Endothelial cell of umbilical vein (primary cell): ENCODE data around the gene PGRMC2. TPM values are rescaled to one million over a fixed set of nuclear protein-coding genes. Genes with fewer than 3 reads are reported as not detected.

Experiments used
- BruUV-seq: library from RNA; stranded (reverse); fragments of 400-500 nt; replicated peaks from 2 replicates; lab custom pipeline; 2021; lab: Mats Ljungman, UMichigan
- CTCF ChIA-PET: fragments of 300-600, 350-600 bp; sonication (Branson Sonifier 250); formaldehyde crosslinking; loops from one replicate; lab custom pipeline; 2021; ENCODE audit warnings: antibody characterized with exemption, inconsistent platforms; lab: Charles Lee
- POLR2A ChIA-PET: fragments of 300-600, 350-600 bp; sonication (Branson Sonifier 250); formaldehyde crosslinking; loops from one replicate; lab custom pipeline; 2021; ENCODE audit warnings: antibody characterized with exemption, inconsistent platforms; lab: Charles Lee
- DNase-seq: peaks from one replicate; pipeline ENCODE4 v3.0.0-alpha.2; 2011; ENCODE audit warnings: low read depth, low spot score
- FAIRE-seq: peaks from 2 replicates; lab custom pipeline; 2011; peaks lifted over from hg19 to GRCh38; lab: Jason Lieb, UNC
- H2AFZ ChIP-seq: 2 replicates; pipeline ENCODE4 v1.6.0; 2012; ENCODE audit warnings: low read depth, low read length, control low read depth, inconsistent platforms
- H3K27ac ChIP-seq: 2 replicates; pipeline ENCODE4 v1.5.1; 2011; ENCODE audit warnings: low read depth, mild to moderate bottlenecking, control low read depth, low read length, moderate library complexity; ENCODE audit not compliant: insufficient read depth
- H3K27me3 ChIP-seq, 2 experiments: 2 replicates each; pipeline versions ENCODE4 v1.6.0 to v1.6.1; 2011; ENCODE audit warnings: low read length in 2 of 2, mixed read lengths in 1 of 2; ENCODE audit not compliant: control insufficient read depth in 2 of 2, insufficient read depth in 2 of 2
- H3K36me3 ChIP-seq, 2 experiments: 2 replicates in 1 of 2; 3 replicates in 1 of 2; pipeline ENCODE4 v1.5.1; 2011; ENCODE audit warnings: low read length in 2 of 2, mild to moderate bottlenecking in 1 of 2, moderate library complexity in 1 of 2; ENCODE audit not compliant: control insufficient read depth in 2 of 2, insufficient read depth in 2 of 2; ENCODE audit errors: extremely low read depth in 1 of 2
- H3K4me1 ChIP-seq: 3 replicates; pipeline ENCODE4 v1.5.1; 2011; ENCODE audit warnings: mild to moderate bottlenecking, low read length; ENCODE audit not compliant: control insufficient read depth, insufficient read depth; ENCODE audit errors: extremely low read depth
- H3K4me2 ChIP-seq: 2 replicates; pipeline ENCODE4 v1.6.1; 2011; ENCODE audit warnings: low read length, control low read depth, mixed read lengths; ENCODE audit not compliant: insufficient read depth
- H3K4me3 ChIP-seq, 3 experiments: fragments of 200-600 bp in 1 of 3; sonication (generic), shearing (Covaris generic) in 1 of 3; replicated peaks in 1 of 3; 2 replicates each; pipeline ENCODE4 v1.5.1; 2011 to 2016; ENCODE audit warnings: control low read depth in 3 of 3, low read length in 3 of 3, mild to moderate bottlenecking in 2 of 3, inconsistent platforms in 1 of 3, low read depth in 1 of 3, moderate library complexity in 1 of 3; ENCODE audit not compliant: insufficient read depth in 1 of 3
- H3K79me2 ChIP-seq: 2 replicates; pipeline ENCODE4 v1.6.0; 2012; ENCODE audit warnings: low read length, inconsistent platforms; ENCODE audit not compliant: control insufficient read depth, insufficient read depth
- H3K9ac ChIP-seq: replicated peaks from 2 replicates; pipeline ENCODE3; 2011; ENCODE audit warnings: low read length, control low read depth; ENCODE audit not compliant: insufficient read depth; ENCODE audit errors: extremely low read depth
- H3K9me1 ChIP-seq: replicated peaks from 3 replicates; pipeline ENCODE4 v1.6.0; 2011; ENCODE audit warnings: mild to moderate bottlenecking, low read length; ENCODE audit not compliant: control insufficient read depth, insufficient read depth; ENCODE audit errors: extremely low read depth
- H3K9me3 ChIP-seq: replicated peaks from 2 replicates; pipeline ENCODE4 v1.5.1; 2012; ENCODE audit warnings: low read length, inconsistent platforms; ENCODE audit not compliant: control insufficient read depth, insufficient read depth
- H4K20me1 ChIP-seq: replicated peaks from 2 replicates; pipeline ENCODE3; 2011; ENCODE audit warnings: mild to moderate bottlenecking, low read length; ENCODE audit not compliant: control insufficient read depth, insufficient read depth; ENCODE audit errors: extremely low read depth
- CTCF ChIP-seq, 2 donors: IDR thresholded peaks; 1 replicate in 1 of 2; 2 replicates in 1 of 2; pipeline ENCODE4 v1.5.1; 2011; ENCODE audit warnings: low read length in 2 of 2, mild to moderate bottlenecking in 2 of 2, moderate library complexity in 2 of 2, control low read depth in 1 of 2, inconsistent platforms in 1 of 2, low read depth in 1 of 2; ENCODE audit not compliant: insufficient read depth in 1 of 2; ENCODE audit errors: extremely low read depth in 1 of 2
- EZH2 ChIP-seq: IDR thresholded peaks from 2 replicates; pipeline ENCODE4 v1.6.1; 2012; ENCODE audit warnings: borderline replicate concordance, low read depth, mild to moderate bottlenecking, moderate library complexity, low read length, inconsistent platforms; ENCODE audit not compliant: severe bottlenecking
- FOS ChIP-seq: IDR thresholded peaks from 2 replicates; pipeline ENCODE4 v1.6.1; 2011; ENCODE audit warnings: mild to moderate bottlenecking, low read length, moderate library complexity, borderline replicate concordance; ENCODE audit not compliant: insufficient read depth
- GATA2 ChIP-seq: IDR thresholded peaks from 2 replicates; pipeline ENCODE4 v1.7.0; 2011; ENCODE audit warnings: low read depth, mild to moderate bottlenecking, moderate library complexity, mixed read lengths, low read length; ENCODE audit not compliant: insufficient read length, insufficient read depth
- JUN ChIP-seq: IDR thresholded peaks from 2 replicates; pipeline ENCODE4 v1.6.1; 2011; ENCODE audit warnings: borderline replicate concordance, low read depth; ENCODE audit not compliant: insufficient read length, insufficient read depth
- MAX ChIP-seq: IDR thresholded peaks from 2 replicates; pipeline ENCODE4 v1.6.1; 2011; ENCODE audit not compliant: insufficient read depth, insufficient read length
- MYC ChIP-seq: IDR thresholded peaks from one replicate; pipeline ENCODE4 v1.6.1; 2011; ENCODE audit warnings: mild to moderate bottlenecking, low read depth, low read length
- POLR2A ChIP-seq: IDR thresholded peaks from 2 replicates; pipeline ENCODE4 v1.6.1; 2012; ENCODE audit warnings: low read depth, mild to moderate bottlenecking, control low read depth, low read length
- POLR2AphosphoS5 ChIP-seq: IDR thresholded peaks from 2 replicates; pipeline ENCODE4 v1.6.1; 2012; ENCODE audit warnings: low read depth, mild to moderate bottlenecking, control low read depth, low read length, moderate library complexity; ENCODE audit not compliant: insufficient read depth
- dilution Hi-C: fragments of 300-500 bp; cut with MboI; formaldehyde crosslinking; loops from one replicate; pipeline ENCODE4 v1.15.0; 2019; ENCODE audit warnings: low sequenced_read_pairs; ENCODE audit not compliant: extremely low pct_ligation_motif_present
- intact Hi-C: fragments of 100-400 bp; cut with micrococcal nuclease; formaldehyde crosslinking; loops from one replicate; pipeline ENCODE4 v1.10.0; 2022
- polyA plus RNA-seq, 4 experiments: library from polyadenylated mRNA; depleted of rRNA in 3 of 4; stranded (reverse) in 3 of 4; unstranded in 1 of 4; fragments of >200 nt; gene quantifications; 2 replicates each; pipeline versions ENCODE4 v1.2.1 to v1.2.3, GENCODE V29; 2011 to 2012; ENCODE audit warnings: missing spikeins in 1 of 4
- total RNA-seq: library from RNA; stranded (reverse); gene quantifications from 2 replicates; pipeline ENCODE4 v1.2.3, GENCODE V29; 2021

Gene PGRMC2
- total and polyA plus RNA-seq, 2 donors (not counting 3 experiments of a cell fraction or from before 2014, with no cell fraction given), result 10.1 to 63.4 TPM

DNA sequence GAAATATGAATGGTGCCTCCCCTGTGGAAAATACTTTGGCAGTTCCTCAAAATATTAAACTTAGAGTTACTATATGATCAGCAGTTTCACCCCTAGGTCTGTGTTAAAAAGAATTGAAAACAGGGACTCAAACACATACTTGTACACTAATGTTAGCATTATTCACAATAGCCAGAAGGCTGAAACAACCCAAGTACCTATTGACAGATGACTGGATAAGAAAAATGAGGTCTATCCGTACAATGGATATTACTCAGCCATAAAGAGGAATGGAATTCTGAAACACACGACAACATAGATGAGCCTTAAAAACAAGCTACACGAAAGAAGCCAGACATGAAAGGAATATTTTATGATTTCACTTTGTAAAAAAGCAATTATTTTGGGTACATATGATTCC lies 54.9 kb downstream of the PGRMC2 start:
- BruUV-seq, result no TSS peak
- Histone ChIP-seq H3K79me2 (no peaks in the 10 kb centered on the region), H3K36me3 (no peaks in the 10 kb centered on the region), H3K9ac (no peak overlapping the region), H2AFZ (no peak overlapping the region), H3K9me1 (no peaks in the 10 kb centered on the region), H3K4me2 (no peak overlapping the region), H3K27ac (no peak overlapping the region), H3K9me3 (no peaks in the 10 kb centered on the region), H3K4me1 (no peaks in the 10 kb centered on the region), H3K4me3 (no peak overlapping the region), H4K20me1 (no peaks in the 10 kb centered on the region), H3K27me3 (no peaks in the 10 kb centered on the region)
- dilution Hi-C loops (no loop called here), intact Hi-C loops (no loop called here)
- no peak for TF ChIP-seq MYC
- no peak for TF ChIP-seq POLR2A
- no peak for TF ChIP-seq JUN
- TF ChIP-seq MAX, result no peak
- TF ChIP-seq GATA2, result no peak
- TF ChIP-seq EZH2, result no peak
- no peak for TF ChIP-seq POLR2AphosphoS5
- TF ChIP-seq CTCF (IDR thresholded peaks at IDR 0.05; ENCODE audit: extremely low read depth in 1 of 2, insufficient read depth in 1 of 2, low read depth in 1 of 2, low read length in 2 of 2), result no peak
- no peak for TF ChIP-seq FOS
- ChIA-PET CTCF (no interaction called here), POLR2A (no interaction called here)
- DNase-seq, result no peak
- no peak for FAIRE-seq
